Testis (tissue), 3 donors: ENCODE data around the gene EPRS1. TPM values are rescaled to one million over a fixed set of nuclear protein-coding genes. Genes with fewer than 3 reads are reported as not detected.

Source experiments
- DNase-seq: peaks from one replicate; pipeline ENCODE4 v3.0.0-alpha.2; 2019
- H3K27ac ChIP-seq, 2 donors: fragments of 200-600 bp; sonication (generic); one replicate each; pipeline ENCODE4 v1.5.1; 2019
- H3K27me3 ChIP-seq: fragments of 200-600 bp; sonication (generic); one replicate; pipeline ENCODE4 v1.5.1; 2019
- H3K36me3 ChIP-seq: fragments of 200-600 bp; sonication (generic); one replicate; pipeline ENCODE4 v1.5.1; 2017; ENCODE audit warnings: low read depth; ENCODE audit errors: missing control alignments
- H3K4me1 ChIP-seq: fragments of 200-600 bp; sonication (generic); one replicate; pipeline ENCODE4 v1.5.1; 2019
- H3K4me3 ChIP-seq, 2 donors: fragments of 200-600 bp; sonication (generic); one replicate each; pipeline ENCODE4 v1.5.1; 2017 to 2019
- H3K9me3 ChIP-seq: fragments of 200-600 bp; sonication (generic); one replicate; pipeline ENCODE4 v1.5.1; 2017
- POLR2A ChIP-seq: fragments of 450-650 bp; IDR thresholded peaks from one replicate; pipeline ENCODE4 v1.6.1; 2017; ENCODE audit warnings: antibody characterized with exemption, mild to moderate bottlenecking, moderate library complexity
- WGBS, 2 donors: methylation state at CpG; one replicate each; pipeline ENCODE4 v1.1.5; 2018; 5-methylcytosine and 5-hydroxymethylcytosine counted together
- intact Hi-C: fragments of 100-400 bp; cut with DNase I; formaldehyde crosslinking; loops from one replicate; pipeline ENCODE4 v1.15.1; 2023; ENCODE audit warnings: low total_unique reads
- polyA plus RNA-seq: library from polyadenylated mRNA; stranded (reverse); fragments of 350-450 nt; fragmentation: Illumina TruSeq; extraction: RNeasy Lipid Tissue Mini Kit (QIAGEN cat#74804); gene quantifications from one replicate; pipeline ENCODE4 v1.2.3, GENCODE V29; 2014; ENCODE audit warnings: low read depth, low replicate concordance; ENCODE audit not compliant: insufficient read depth
- total RNA-seq, 2 donors: library from RNA; depleted of rRNA; stranded (reverse); fragments of >200 nt; gene quantifications; one replicate each; pipeline ENCODE4 v1.2.3, GENCODE V29; 2016
- TF ChIP-seq, protein P1 (sequence below), 3 experiments: fragments of 450-650 bp in 2 of 3; fragments of 200-600 bp in 1 of 3; sonication (generic) in 1 of 3; IDR thresholded peaks; one replicate each; pipeline ENCODE4 v1.5.1; 2016 to 2019; ENCODE audit warnings: antibody characterized with exemption in 3 of 3, mild to moderate bottlenecking in 2 of 3, moderate library complexity in 1 of 3

EPRS1 gene
- total and polyA plus RNA-seq, 3 donors from 2014 or later: 25.4 to 43.3 (median 38.4) TPM

DNA sequence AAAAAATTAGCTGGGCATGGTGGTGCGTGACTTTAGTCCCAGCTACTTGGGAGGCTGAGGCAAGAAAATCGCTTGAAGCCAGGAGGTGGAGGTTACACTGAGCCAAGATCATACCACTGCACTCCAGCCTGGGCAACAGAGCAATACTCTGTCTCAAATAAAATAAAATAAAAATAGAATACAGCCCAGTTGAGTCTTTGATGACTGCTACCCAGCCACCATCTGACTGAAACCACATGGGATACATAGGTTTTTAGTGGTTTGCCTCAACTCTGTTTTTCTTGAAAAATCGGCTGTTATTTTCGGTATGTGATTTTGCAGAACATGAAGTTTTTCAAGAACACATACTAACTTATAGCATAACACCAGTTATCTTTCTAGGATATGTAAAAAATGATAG is 46.5 kb downstream of the EPRS1 start:
- no peaks in the 10 kb centered on the region for H3K9me3 ChIP-seq
- 80 to 96% methylated on average over 4 of the region's 4 CpGs for WGBS, 2 donors
- no peaks in the 10 kb centered on the region for H3K4me1 ChIP-seq
- TF ChIP-seq POLR2A: no peak
- TF ChIP-seq, protein P1, sequence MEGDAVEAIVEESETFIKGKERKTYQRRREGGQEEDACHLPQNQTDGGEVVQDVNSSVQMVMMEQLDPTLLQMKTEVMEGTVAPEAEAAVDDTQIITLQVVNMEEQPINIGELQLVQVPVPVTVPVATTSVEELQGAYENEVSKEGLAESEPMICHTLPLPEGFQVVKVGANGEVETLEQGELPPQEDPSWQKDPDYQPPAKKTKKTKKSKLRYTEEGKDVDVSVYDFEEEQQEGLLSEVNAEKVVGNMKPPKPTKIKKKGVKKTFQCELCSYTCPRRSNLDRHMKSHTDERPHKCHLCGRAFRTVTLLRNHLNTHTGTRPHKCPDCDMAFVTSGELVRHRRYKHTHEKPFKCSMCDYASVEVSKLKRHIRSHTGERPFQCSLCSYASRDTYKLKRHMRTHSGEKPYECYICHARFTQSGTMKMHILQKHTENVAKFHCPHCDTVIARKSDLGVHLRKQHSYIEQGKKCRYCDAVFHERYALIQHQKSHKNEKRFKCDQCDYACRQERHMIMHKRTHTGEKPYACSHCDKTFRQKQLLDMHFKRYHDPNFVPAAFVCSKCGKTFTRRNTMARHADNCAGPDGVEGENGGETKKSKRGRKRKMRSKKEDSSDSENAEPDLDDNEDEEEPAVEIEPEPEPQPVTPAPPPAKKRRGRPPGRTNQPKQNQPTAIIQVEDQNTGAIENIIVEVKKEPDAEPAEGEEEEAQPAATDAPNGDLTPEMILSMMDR (IDR thresholded peaks at IDR 0.05): no peak
- H3K27me3 ChIP-seq: no peaks in the 10 kb centered on the region
- H3K36me3 ChIP-seq: no peaks in the 10 kb centered on the region
- H3K27ac ChIP-seq: no peak overlapping the region
- no peak overlapping the region for H3K4me3 ChIP-seq
- intact Hi-C loops: no loop called here
- no peak for DNase-seq

Other genes starting within 250 kb of the EPRS1 start
- 1 to 10 TPM; 2.2 to 2.4 TPM for gene SLC30A10, start 117.9 kb downstream of the EPRS1 start, total RNA-seq
- 4.0 TPM for gene SLC30A10, start 117.9 kb downstream of the EPRS1 start, polyA plus RNA-seq
- gene BPNT1, start 43.3 kb upstream of the EPRS1 start, total RNA-seq: 10 to 100 TPM; 22.0 to 23.1 TPM
- gene BPNT1, start 43.3 kb upstream of the EPRS1 start, polyA plus RNA-seq: 28.7 TPM
- gene IARS2, start 47.6 kb upstream of the EPRS1 start, total RNA-seq: 10 to 100 TPM; 62.0 to 62.9 TPM
- gene IARS2, start 47.6 kb upstream of the EPRS1 start, polyA plus RNA-seq: 57.6 TPM
- gene RAB3GAP2, start 225.9 kb upstream of the EPRS1 start, total RNA-seq: 10 to 100 TPM; 24.6 to 28.7 TPM
- 17.9 TPM for gene RAB3GAP2, start 225.9 kb upstream of the EPRS1 start, polyA plus RNA-seq